Measurements from ENCODE around the gene JMJD6.

Gene JMJD6

GRCh38 chr17:76674600-76674999, 51.8 kb downstream of the JMJD6 start:
- DNase-seq (ENCODE audit: low read depth in 2 of 2), result no peak
- H3K4me3 ChIP-seq (replicated peaks in 1 of 2; ENCODE audit: low read depth in 2 of 2, low read length in 2 of 2), result no peak overlapping the region
- no peak for TF ChIP-seq CTCF (IDR thresholded peaks at IDR 0.05; ENCODE audit: low read depth, low read length)

GRCh38 chr17:76673729-76674128, 52.7 kb downstream of the JMJD6 start:
- no peak overlapping the region for H3K4me3 ChIP-seq (replicated peaks in 1 of 2; ENCODE audit: low read depth in 2 of 2, low read length in 2 of 2)
- TF ChIP-seq CTCF (IDR thresholded peaks at IDR 0.05; ENCODE audit: low read depth, low read length), result no peak
- DNase-seq (ENCODE audit: low read depth in 2 of 2), result no peak

GRCh38 chr17:76672892-76673291, 53.5 kb downstream of the JMJD6 start:
- no peak for DNase-seq (ENCODE audit: low read depth in 2 of 2)
- no peak overlapping the region for H3K4me3 ChIP-seq (replicated peaks in 1 of 2; ENCODE audit: low read depth in 2 of 2, low read length in 2 of 2)
- no peak for TF ChIP-seq CTCF (IDR thresholded peaks at IDR 0.05; ENCODE audit: low read depth, low read length)

- no peak for DNase-seq (ENCODE audit: low read depth in 2 of 2)
- peak overlapping the region; percentile 67 to 68 for H3K4me3 ChIP-seq (replicated peaks in 1 of 2; ENCODE audit: low read depth in 2 of 2, low read length in 2 of 2)
- TF ChIP-seq CTCF (IDR thresholded peaks at IDR 0.05; ENCODE audit: low read depth, low read length), result no peak
These were observed 54.0 kb downstream of the JMJD6 start for GRCh38 chr17:76672270-76672851.

- TF ChIP-seq CTCF (IDR thresholded peaks at IDR 0.05; ENCODE audit: low read depth, low read length), result no peak
- H3K4me3 ChIP-seq (replicated peaks in 1 of 2; ENCODE audit: low read depth in 2 of 2, low read length in 2 of 2), result peak overlapping the region; percentile 67 to 68
- DNase-seq (ENCODE audit: low read depth in 2 of 2), result no peak
These were observed 54.5 kb downstream of the JMJD6 start for GRCh38 chr17:76671912-76672262.

- H3K4me3 ChIP-seq (replicated peaks in 1 of 2; ENCODE audit: low read depth in 2 of 2, low read length in 2 of 2), result peak overlapping the region; percentile 67 to 68
- peak; percentile 100 for DNase-seq (ENCODE audit: low read depth in 2 of 2)
- no peak for TF ChIP-seq CTCF (IDR thresholded peaks at IDR 0.05; ENCODE audit: low read depth, low read length)
These were observed 55.1 kb downstream of the JMJD6 start for GRCh38 chr17:76671123-76671911.

All from cardiac fibroblast (primary cell).